Measurements from ENCODE around the gene RANBP3.
"Not testable (repeated sequence)": the region's sequence is repeated elsewhere in the genome, so short reads cannot be mapped to it uniquely, and the experiment has no call there.

Gene RANBP3

DNA sequence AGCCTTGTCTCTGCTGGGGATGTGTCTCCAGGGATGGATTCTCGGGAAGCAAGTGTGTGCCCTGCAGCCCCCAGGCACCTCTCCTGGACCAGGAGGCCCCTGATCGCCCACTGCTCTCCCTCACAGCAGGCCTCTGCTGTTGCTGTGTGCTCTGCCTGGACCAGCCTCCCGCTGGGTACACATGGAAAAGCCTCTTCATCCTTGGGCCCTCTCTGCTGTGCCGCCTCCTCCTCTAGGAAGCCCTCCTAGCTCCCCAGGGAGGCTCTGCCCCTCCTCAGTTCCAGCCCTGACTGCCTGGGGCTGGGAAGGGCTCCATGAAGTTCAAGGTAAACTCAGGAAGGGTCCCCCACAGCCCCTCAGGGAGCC is 86.4 kb downstream of the RANBP3 start:
- peaks cover 3% of the 10 kb centered on the region for H3K36me3 Mint-ChIP-seq (ENCODE audit: low read depth)
- no peaks in the 10 kb centered on the region for H3K4me1 Mint-ChIP-seq
- H3K27ac Mint-ChIP-seq = no peak overlapping the region
- H3K27me3 Mint-ChIP-seq (ENCODE audit: low read depth) = peaks cover 3% of the 10 kb centered on the region
- H3K9me3 Mint-ChIP-seq = no peaks in the 10 kb centered on the region
- TF ChIP-seq, protein P1, sequence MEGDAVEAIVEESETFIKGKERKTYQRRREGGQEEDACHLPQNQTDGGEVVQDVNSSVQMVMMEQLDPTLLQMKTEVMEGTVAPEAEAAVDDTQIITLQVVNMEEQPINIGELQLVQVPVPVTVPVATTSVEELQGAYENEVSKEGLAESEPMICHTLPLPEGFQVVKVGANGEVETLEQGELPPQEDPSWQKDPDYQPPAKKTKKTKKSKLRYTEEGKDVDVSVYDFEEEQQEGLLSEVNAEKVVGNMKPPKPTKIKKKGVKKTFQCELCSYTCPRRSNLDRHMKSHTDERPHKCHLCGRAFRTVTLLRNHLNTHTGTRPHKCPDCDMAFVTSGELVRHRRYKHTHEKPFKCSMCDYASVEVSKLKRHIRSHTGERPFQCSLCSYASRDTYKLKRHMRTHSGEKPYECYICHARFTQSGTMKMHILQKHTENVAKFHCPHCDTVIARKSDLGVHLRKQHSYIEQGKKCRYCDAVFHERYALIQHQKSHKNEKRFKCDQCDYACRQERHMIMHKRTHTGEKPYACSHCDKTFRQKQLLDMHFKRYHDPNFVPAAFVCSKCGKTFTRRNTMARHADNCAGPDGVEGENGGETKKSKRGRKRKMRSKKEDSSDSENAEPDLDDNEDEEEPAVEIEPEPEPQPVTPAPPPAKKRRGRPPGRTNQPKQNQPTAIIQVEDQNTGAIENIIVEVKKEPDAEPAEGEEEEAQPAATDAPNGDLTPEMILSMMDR (IDR thresholded peaks at IDR 0.05; ENCODE audit: unreplicated experiment in 3 of 3) = no peak
- H3K4me3 Mint-ChIP-seq = no peak overlapping the region

DNA sequence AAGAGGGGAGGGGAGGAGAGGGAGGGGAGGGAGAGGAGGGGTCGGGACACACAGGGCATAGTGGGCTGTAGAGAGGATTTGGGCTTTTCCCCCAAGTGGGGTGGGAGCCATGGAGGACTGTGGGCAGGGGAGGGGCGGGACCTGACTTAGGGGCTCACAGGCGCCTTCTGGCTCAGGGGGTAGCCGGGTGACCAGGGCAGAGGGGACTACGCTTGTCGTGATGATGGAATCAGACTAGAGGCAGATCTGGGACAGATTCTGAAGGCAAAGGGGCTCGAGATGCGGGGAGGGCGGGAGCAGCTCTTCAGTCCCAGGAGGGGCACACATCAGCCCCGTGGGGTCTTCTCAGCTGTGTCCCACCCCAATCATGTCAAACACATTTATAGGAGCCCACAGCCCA is 87.8 kb downstream of the RANBP3 start:
- Mint-ChIP-seq H3K36me3 (ENCODE audit: low read depth) (no peaks in the 10 kb centered on the region), H3K4me3 (no peak overlapping the region), H3K4me1 (peaks cover 7% of the 10 kb centered on the region), H3K27ac (peak overlapping the region in 1 of 3 experiments; percentile 51), H3K27me3 (ENCODE audit: low read depth) (peaks cover 3% of the 10 kb centered on the region), H3K9me3 (no peaks in the 10 kb centered on the region)
- TF ChIP-seq, protein P1 (IDR thresholded peaks at IDR 0.05; ENCODE audit: unreplicated experiment in 3 of 3) = no peak

DNA sequence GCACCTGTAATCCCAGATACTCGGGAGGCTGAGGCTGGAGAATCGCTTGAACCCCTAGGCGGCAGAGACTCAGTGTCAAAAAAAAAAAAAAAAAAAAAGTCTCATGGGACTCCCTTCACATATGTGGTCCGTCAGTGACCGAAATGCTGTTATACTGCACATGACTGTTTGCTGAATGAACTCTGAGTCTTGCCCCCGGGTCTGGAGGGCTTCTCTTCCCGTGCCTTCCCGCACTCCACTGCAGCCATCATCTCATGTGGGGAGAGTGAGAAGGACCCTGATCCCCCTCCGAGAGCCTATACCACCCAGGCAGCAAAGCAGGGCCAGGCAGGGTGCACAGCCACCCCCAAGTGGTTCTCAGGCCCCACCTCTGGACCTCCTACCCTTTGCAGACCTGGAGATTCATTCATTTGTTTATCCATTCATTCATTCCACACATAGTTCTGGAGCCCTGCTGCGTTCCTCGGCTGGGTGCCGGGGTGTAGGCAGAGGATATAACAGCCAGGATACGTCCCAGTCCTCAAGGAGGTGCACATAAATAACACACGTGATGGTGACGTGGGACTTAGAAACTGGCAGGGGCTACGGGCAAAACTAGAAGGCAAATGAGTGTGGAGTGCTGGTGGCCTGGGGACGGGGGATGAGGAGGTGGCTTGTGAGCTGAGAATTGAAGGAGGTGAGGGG is 88.5 kb downstream of the RANBP3 start:
- H3K9me3 Mint-ChIP-seq = no peaks in the 10 kb centered on the region
- TF ChIP-seq, protein P1 (IDR thresholded peaks at IDR 0.05; ENCODE audit: unreplicated experiment in 3 of 3) = no peak
- no peak overlapping the region for H3K4me3 Mint-ChIP-seq
- peak overlapping the region in 1 of 3 experiments; percentile 51 for H3K27ac Mint-ChIP-seq
- H3K27me3 Mint-ChIP-seq (ENCODE audit: low read depth) = peaks cover 3% of the 10 kb centered on the region
- no peaks in the 10 kb centered on the region for H3K36me3 Mint-ChIP-seq (ENCODE audit: low read depth)
- peaks cover 7% of the 10 kb centered on the region for H3K4me1 Mint-ChIP-seq

DNA sequence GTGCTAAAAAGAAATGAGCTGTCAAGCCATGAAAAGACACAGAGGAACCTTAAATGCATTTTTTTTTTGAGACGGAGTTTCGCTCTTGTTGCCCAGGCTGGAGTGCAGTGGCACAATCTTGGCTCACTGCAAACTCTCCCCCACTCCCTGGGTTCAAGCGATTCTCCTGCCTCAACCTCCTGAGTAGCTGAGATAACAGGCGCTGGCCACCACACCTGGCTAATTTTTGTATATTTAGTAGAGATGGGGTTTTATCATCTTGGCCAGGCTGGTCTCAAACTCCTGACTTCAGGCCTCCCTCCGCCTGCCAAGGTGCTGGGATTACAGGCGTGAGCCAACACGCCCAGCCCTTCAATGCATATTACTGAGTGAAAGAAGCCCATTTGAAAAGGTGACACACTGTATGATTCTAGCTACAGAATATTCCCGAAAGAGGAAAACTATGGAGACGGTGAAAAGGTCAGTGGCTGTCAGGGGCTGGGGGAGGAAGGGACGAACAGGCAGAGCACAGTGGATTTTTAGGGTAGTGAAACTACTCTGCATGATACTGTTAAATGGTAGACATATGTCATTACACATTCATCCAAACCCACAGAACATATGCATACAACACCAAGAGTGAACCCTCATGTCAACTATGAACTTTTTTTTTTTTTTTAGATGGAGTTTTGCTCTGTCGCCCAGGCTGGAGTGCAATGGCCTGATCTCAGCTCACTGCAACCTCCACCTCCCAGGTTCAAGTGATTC is 93.7 kb downstream of the RANBP3 start:
- H3K27me3 Mint-ChIP-seq (ENCODE audit: low read depth); H3K36me3 Mint-ChIP-seq (ENCODE audit: low read depth); H3K9me3 Mint-ChIP-seq; H3K4me3 Mint-ChIP-seq: not testable (repeated sequence)
- Mint-ChIP-seq H3K27ac (peak overlapping the region in 2 of 3 experiments; percentile 17 to 35), H3K4me1 (peaks cover 26% of the 10 kb centered on the region)

DNA sequence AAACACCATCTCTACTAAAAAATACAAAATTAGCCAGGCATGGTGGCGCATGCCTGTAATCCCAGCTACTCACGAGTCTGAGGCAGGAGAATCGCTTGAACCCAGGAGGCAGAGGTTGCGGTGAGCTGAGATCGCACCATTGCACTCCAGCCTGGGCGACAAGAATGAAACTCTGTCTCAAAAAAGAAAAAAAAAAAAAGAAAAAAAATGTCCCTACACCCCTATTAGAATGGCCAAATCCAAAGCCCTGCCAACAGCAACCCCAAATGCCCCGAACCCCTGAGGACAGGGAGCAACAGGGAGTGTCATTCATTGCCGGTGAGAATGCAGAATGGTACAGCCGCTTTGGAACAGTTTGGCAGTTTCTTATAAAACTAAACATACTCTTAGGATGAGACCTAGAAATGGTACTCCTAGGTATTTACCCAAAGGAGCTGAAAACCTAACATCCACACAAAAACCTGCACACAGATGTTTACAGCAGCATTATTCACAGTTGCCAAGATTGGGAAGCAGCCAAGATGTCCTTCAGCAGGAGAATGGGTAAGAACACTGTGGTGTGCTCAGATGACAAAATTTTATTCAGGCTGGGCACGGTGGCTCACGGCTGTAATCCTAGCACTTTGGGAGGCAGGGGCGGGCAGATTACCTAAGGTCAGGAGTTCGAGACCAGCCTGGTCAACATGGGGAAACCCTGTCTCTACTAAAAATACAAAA is 94.6 kb downstream of the RANBP3 start:
- not testable (repeated sequence) for H3K27me3 Mint-ChIP-seq (ENCODE audit: low read depth); H3K4me3 Mint-ChIP-seq; H3K9me3 Mint-ChIP-seq; H3K36me3 Mint-ChIP-seq (ENCODE audit: low read depth)
- peaks cover 26% of the 10 kb centered on the region for H3K4me1 Mint-ChIP-seq
- H3K27ac Mint-ChIP-seq = peak overlapping the region; percentile 27 to 93 (median 40)

DNA sequence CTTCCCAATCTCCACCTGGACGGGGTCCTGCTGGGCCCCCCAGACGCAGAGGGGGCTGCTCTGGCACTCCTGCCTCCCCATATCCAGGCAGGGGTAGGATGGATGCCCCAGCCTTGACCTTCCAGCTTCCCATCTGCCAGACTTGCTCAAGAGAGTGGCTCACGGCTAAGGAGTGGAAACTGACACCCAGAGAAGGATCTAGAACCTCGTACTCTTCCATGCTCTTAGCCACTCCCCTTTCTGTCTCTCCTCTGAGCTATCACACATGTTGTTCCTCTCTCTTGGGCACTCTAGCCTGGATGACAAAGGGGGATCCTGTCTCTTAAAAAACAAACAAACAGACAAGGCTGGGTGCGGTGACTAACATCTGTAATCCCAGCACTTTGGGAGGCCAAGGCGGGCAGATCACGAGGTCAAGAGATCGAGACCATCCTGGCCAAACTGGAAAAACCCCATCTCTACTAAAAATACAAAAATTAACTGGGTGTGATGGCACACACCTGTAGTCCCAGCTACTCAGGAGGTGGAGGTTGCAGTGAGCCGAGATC is 95.4 kb downstream of the RANBP3 start:
- Mint-ChIP-seq H3K27me3 (ENCODE audit: low read depth) (peaks cover 4% of the 10 kb centered on the region), H3K9me3 (no peaks in the 10 kb centered on the region)
- TF ChIP-seq, protein P1 (IDR thresholded peaks at IDR 0.05; ENCODE audit: unreplicated experiment in 3 of 3) = no peak

More for the DNA sequence above, 95.4 kb downstream of the RANBP3 start:
- H3K27ac Mint-ChIP-seq = peak overlapping the region in 1 of 3 experiments; percentile 15
- H3K4me1 Mint-ChIP-seq = peaks cover 32% of the 10 kb centered on the region
- no peaks in the 10 kb centered on the region for H3K36me3 Mint-ChIP-seq (ENCODE audit: low read depth)
- no peak overlapping the region for H3K4me3 Mint-ChIP-seq

All from nephron (organoid).